HCT116 (cell line): Measurements from ENCODE around the gene RFPL1. TPM values are rescaled to one million over a fixed set of nuclear protein-coding genes. Genes with fewer than 3 reads are reported as not detected.

Source experiments
- ATAC-seq: fragments of 200-7000 bp; cut with Tn5 transposase; 2 replicates; pipeline ENCODE4 v1.9.1; 2020; ENCODE audit warnings: mild to moderate bottlenecking, moderate library complexity
- BruUV-seq: library from RNA; stranded (reverse); fragments of 400-500 nt; replicated peaks from 2 replicates; lab custom pipeline; 2021; lab: Mats Ljungman, UMichigan
- CTCF ChIA-PET: fragments of 300-600 bp; sonication (Branson Sonifier 250); formaldehyde crosslinking; loops from one replicate; lab custom pipeline; 2021; ENCODE audit warnings: antibody characterized with exemption; lab: Charles Lee
- POLR2A ChIA-PET: fragments of 300-600, 350-600 bp; sonication (Branson Sonifier 250); formaldehyde crosslinking; loops from one replicate; lab custom pipeline; 2021; ENCODE audit warnings: antibody characterized with exemption; lab: Charles Lee
- RAD21 ChIA-PET, 2 experiments: fragments of 300-600 bp; sonication (Branson Sonifier 250); formaldehyde crosslinking; loops; one replicate each; lab custom pipeline; 2023; ENCODE audit warnings: low total read pairs in 2 of 2; ENCODE audit not compliant: uncharacterized antibody in 2 of 2, unreplicated experiment in 2 of 2, low non-redundant PET in 1 of 2; lab: Charles Lee
- DNase-seq: peaks from one replicate; pipeline ENCODE4 v3.0.0-alpha.2; 2010; ENCODE audit warnings: low read depth, low spot score
- H2AFZ ChIP-seq: fragments of 200-600 bp; shearing (Covaris generic), sonication (generic); 2 replicates; pipeline ENCODE4 v1.6.1; 2017; ENCODE audit warnings: low read depth, mixed run types, mixed read lengths, antibody characterized with exemption, low read length; ENCODE audit not compliant: poor library complexity, severe bottlenecking
- H3K27ac ChIP-seq: 2 replicates; pipeline ENCODE4 v1.5.1; 2012; ENCODE audit warnings: low read depth, low read length
- H3K27me3 ChIP-seq: fragments of 200-600 bp; sonication (generic); 2 replicates; pipeline ENCODE4 v1.6.1; 2016; ENCODE audit warnings: mixed run types, low read length, mixed read lengths; ENCODE audit not compliant: insufficient read depth
- H3K36me3 ChIP-seq, 2 experiments: fragments of 200-500 bp in 1 of 2; fragments of 200-600 bp in 1 of 2; sonication (Bioruptor generic) in 1 of 2; sonication (generic) in 1 of 2; 2 replicates each; pipeline versions ENCODE4 v1.5.1 to v1.6.1; 2014 to 2016; ENCODE audit warnings: low read length in 2 of 2, inconsistent platforms in 1 of 2, mixed read lengths in 1 of 2, mixed run types in 1 of 2; ENCODE audit not compliant: insufficient read depth in 2 of 2, control insufficient read depth in 1 of 2
- H3K4me1 ChIP-seq, 2 experiments: fragments of 200-600 bp in 1 of 2; sonication (generic) in 1 of 2; 2 replicates each; pipeline versions ENCODE4 v1.5.1 to v1.6.1; 2012 to 2017; ENCODE audit warnings: low read length in 2 of 2, inconsistent platforms in 1 of 2, mild to moderate bottlenecking in 1 of 2, mixed read lengths in 1 of 2, mixed run types in 1 of 2, moderate library complexity in 1 of 2; ENCODE audit not compliant: insufficient read depth in 2 of 2, control insufficient read depth in 1 of 2
- H3K4me2 ChIP-seq: fragments of 200-600 bp; sonication (generic); 2 replicates; pipeline ENCODE4 v1.6.1; 2017; ENCODE audit warnings: mixed run types, low read length, mixed read lengths
- H3K4me3 ChIP-seq, 2 experiments: fragments of 200-600 bp in 1 of 2; sonication (generic) in 1 of 2; replicated peaks in 1 of 2; 2 replicates each; pipeline ENCODE4 v1.5.1; 2011 to 2016; ENCODE audit warnings: low read length in 2 of 2, control low read depth in 1 of 2, low read depth in 1 of 2, mild to moderate bottlenecking in 1 of 2, mixed read lengths in 1 of 2, mixed run types in 1 of 2
- H3K79me2 ChIP-seq: fragments of 200-600 bp; sonication (generic); 2 replicates; pipeline ENCODE4 v1.6.1; 2017; ENCODE audit warnings: mild to moderate bottlenecking, mixed run types, low read length, moderate library complexity, mixed read lengths; ENCODE audit not compliant: insufficient read depth
- H3K9ac ChIP-seq: fragments of 200-600 bp; sonication (generic); 2 replicates; pipeline ENCODE4 v1.6.1; 2016; ENCODE audit warnings: low read length, mixed read lengths
- H3K9me2 ChIP-seq: fragments of 200-600 bp; sonication (generic), shearing (Covaris generic); 2 replicates; pipeline ENCODE4 v1.6.1; 2017; ENCODE audit warnings: mixed run types, mild to moderate bottlenecking, moderate library complexity; ENCODE audit not compliant: insufficient read depth
- H3K9me3 ChIP-seq, 2 experiments: fragments of 200-500 bp in 1 of 2; fragments of 200-600 bp in 1 of 2; sonication (Bioruptor generic) in 1 of 2; sonication (generic) in 1 of 2; 2 replicates each; pipeline ENCODE4 v1.6.1; 2014 to 2017; ENCODE audit warnings: low read length in 2 of 2, mixed read lengths in 2 of 2, inconsistent platforms in 1 of 2, low read depth in 1 of 2, mild to moderate bottlenecking in 1 of 2, mixed run types in 1 of 2, moderate library complexity in 1 of 2; ENCODE audit not compliant: control insufficient read depth in 1 of 2, insufficient read depth in 1 of 2
- H4K20me1 ChIP-seq: fragments of 200-600 bp; sonication (generic), shearing (Covaris generic); 2 replicates; pipeline ENCODE4 v1.6.1; 2017; ENCODE audit warnings: mixed run types, mild to moderate bottlenecking, moderate library complexity; ENCODE audit not compliant: insufficient read depth
- CBX3 ChIP-seq: IDR thresholded peaks from 2 replicates; pipeline ENCODE4 v1.6.1; 2012; ENCODE audit warnings: low read depth
- ELF1 ChIP-seq: IDR thresholded peaks from 2 replicates; pipeline ENCODE4 v1.6.1; 2012; ENCODE audit warnings: low read depth, borderline replicate concordance
- EZH2 ChIP-seq: fragments of 200-600 bp; sonication (generic); IDR thresholded peaks from 2 replicates; pipeline ENCODE4 v1.6.1; 2017; ENCODE audit warnings: antibody characterized with exemption, mixed run types
- FOSL1 ChIP-seq: IDR thresholded peaks from 2 replicates; pipeline ENCODE4 v1.6.1; 2012; ENCODE audit warnings: low read depth
- JUND ChIP-seq: IDR thresholded peaks from 2 replicates; pipeline ENCODE4 v1.6.1; 2012
- POLR2A ChIP-seq: IDR thresholded peaks from 2 replicates; pipeline ENCODE4 v1.7.0; 2011; ENCODE audit warnings: borderline replicate concordance; ENCODE audit not compliant: insufficient read depth, insufficient read length; ENCODE audit errors: extremely low read depth
- RAD21 ChIP-seq: IDR thresholded peaks from 2 replicates; pipeline ENCODE4 v1.6.1; 2012; ENCODE audit warnings: low read depth, mild to moderate bottlenecking
- REST ChIP-seq: IDR thresholded peaks from 2 replicates; pipeline ENCODE4 v1.6.1; 2012; ENCODE audit warnings: low read depth
- SRF ChIP-seq: IDR thresholded peaks from 2 replicates; pipeline ENCODE4 v1.6.1; 2012; ENCODE audit warnings: low read depth
- TCF7L2 ChIP-seq: IDR thresholded peaks from 2 replicates; pipeline ENCODE4 v1.7.0; 2011; ENCODE audit warnings: borderline replicate concordance, inconsistent platforms; ENCODE audit not compliant: insufficient read depth, insufficient read length; ENCODE audit errors: extremely low read depth
- YY1 ChIP-seq: IDR thresholded peaks from 2 replicates; pipeline ENCODE4 v1.6.1; 2011; ENCODE audit warnings: low read length, low read depth, moderate library complexity, mild to moderate bottlenecking; ENCODE audit not compliant: insufficient replicate concordance; ENCODE audit errors: extremely low read depth
- intact Hi-C: fragments of 100-400 bp; cut with micrococcal nuclease; formaldehyde crosslinking; loops from 2 replicates; pipeline ENCODE4 v1.10.0; 2022
- total RNA-seq: library from RNA; stranded (reverse); gene quantifications from one replicate; pipeline ENCODE4 v1.2.1, GENCODE V29; 2021; ENCODE audit not compliant: unreplicated experiment
- TF ChIP-seq, protein P1 (sequence below): IDR thresholded peaks from 2 replicates; pipeline ENCODE4 v1.6.1; 2012
- TF ChIP-seq, protein P2 (sequence below): IDR thresholded peaks from 2 replicates; pipeline ENCODE4 v1.6.1; 2011; ENCODE audit warnings: mild to moderate bottlenecking, low read length, moderate library complexity; ENCODE audit not compliant: insufficient replicate concordance; ENCODE audit errors: extremely low read depth

RFPL1 gene
- total RNA-seq, 1 experiment from 2014 or later, result not detected

- Histone ChIP-seq H3K4me1 (peaks cover 11 to 38% of the 10 kb centered on the region in 2 experiments), H3K9me2 (no peaks in the 10 kb centered on the region), H3K27me3 (no peaks in the 10 kb centered on the region), H3K36me3 (peaks cover 0 to 3% of the 10 kb centered on the region in 2 experiments; a peak in 2 of 4 replicates), H3K4me3 (no peak overlapping the region), H3K9me3 (no peaks in the 10 kb centered on the region), H3K4me2 (no peak overlapping the region), H2AFZ (no peak overlapping the region), H3K27ac (no peak overlapping the region), H3K9ac (no peak overlapping the region), H4K20me1 (no peaks in the 10 kb centered on the region), H3K79me2 (peaks cover 29% of the 10 kb centered on the region)
- RAD21 ChIA-PET, result no interaction called here
- ATAC-seq (no peak), DNase-seq (no peak)
- TF ChIP-seq RAD21, result no peak
- TF ChIP-seq YY1, result no peak
- TF ChIP-seq REST, result no peak
- POLR2A ChIA-PET, result no interaction called here
- CTCF ChIA-PET, result no interaction called here
- no TSS peak for BruUV-seq
- intact Hi-C loops, result loop anchor here (10.0 kb wide), 1 partner anchor 235 kb away; no protein-coding TSS in a partner anchor
Measured at GRCh38 chr22:29390270-29390669, 48.1 kb upstream of the RFPL1 start.

GRCh38 chr22:29391546-29391945 lies 46.8 kb upstream of the RFPL1 start:
- Histone ChIP-seq H3K4me1 (peaks cover 11 to 38% of the 10 kb centered on the region in 2 experiments), H3K36me3 (no peaks in the 10 kb centered on the region; a peak in 1 of 4 replicates), H3K4me3 (no peak overlapping the region), H3K79me2 (peaks cover 17% of the 10 kb centered on the region), H2AFZ (peak overlapping the region; percentile 54), H4K20me1 (no peaks in the 10 kb centered on the region), H3K9me2 (no peaks in the 10 kb centered on the region), H3K9me3 (no peaks in the 10 kb centered on the region), H3K4me2 (no peak overlapping the region), H3K9ac (no peak overlapping the region), H3K27me3 (no peaks in the 10 kb centered on the region), H3K27ac (no peak overlapping the region)
- ChIA-PET POLR2A (no interaction called here), CTCF (no interaction called here), RAD21 (no interaction called here)
- no peak for TF ChIP-seq ELF1
- TF ChIP-seq, protein P1, sequence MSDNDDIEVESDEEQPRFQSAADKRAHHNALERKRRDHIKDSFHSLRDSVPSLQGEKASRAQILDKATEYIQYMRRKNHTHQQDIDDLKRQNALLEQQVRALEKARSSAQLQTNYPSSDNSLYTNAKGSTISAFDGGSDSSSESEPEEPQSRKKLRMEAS, result no peak
- TF ChIP-seq FOSL1, result no peak
- no peak for TF ChIP-seq JUND
- TF ChIP-seq, protein P2, sequence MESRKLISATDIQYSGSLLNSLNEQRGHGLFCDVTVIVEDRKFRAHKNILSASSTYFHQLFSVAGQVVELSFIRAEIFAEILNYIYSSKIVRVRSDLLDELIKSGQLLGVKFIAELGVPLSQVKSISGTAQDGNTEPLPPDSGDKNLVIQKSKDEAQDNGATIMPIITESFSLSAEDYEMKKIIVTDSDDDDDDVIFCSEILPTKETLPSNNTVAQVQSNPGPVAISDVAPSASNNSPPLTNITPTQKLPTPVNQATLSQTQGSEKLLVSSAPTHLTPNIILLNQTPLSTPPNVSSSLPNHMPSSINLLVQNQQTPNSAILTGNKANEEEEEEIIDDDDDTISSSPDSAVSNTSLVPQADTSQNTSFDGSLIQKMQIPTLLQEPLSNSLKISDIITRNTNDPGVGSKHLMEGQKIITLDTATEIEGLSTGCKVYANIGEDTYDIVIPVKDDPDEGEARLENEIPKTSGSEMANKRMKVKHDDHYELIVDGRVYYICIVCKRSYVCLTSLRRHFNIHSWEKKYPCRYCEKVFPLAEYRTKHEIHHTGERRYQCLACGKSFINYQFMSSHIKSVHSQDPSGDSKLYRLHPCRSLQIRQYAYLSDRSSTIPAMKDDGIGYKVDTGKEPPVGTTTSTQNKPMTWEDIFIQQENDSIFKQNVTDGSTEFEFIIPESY, result no peak
- no peak for TF ChIP-seq SRF
- TF ChIP-seq TCF7L2, result no peak
- TF ChIP-seq EZH2, result no peak
- TF ChIP-seq CBX3, result no peak
- TF ChIP-seq POLR2A, result no peak
- ATAC-seq (no peak), DNase-seq (no peak)
- no TSS peak for BruUV-seq
- intact Hi-C loops, result loop anchor here (10.0 kb wide), 1 partner anchor 233 kb away; no protein-coding TSS in a partner anchor
